Measurements from ENCODE around the gene TAOK3.

TAOK3 gene

DNA sequence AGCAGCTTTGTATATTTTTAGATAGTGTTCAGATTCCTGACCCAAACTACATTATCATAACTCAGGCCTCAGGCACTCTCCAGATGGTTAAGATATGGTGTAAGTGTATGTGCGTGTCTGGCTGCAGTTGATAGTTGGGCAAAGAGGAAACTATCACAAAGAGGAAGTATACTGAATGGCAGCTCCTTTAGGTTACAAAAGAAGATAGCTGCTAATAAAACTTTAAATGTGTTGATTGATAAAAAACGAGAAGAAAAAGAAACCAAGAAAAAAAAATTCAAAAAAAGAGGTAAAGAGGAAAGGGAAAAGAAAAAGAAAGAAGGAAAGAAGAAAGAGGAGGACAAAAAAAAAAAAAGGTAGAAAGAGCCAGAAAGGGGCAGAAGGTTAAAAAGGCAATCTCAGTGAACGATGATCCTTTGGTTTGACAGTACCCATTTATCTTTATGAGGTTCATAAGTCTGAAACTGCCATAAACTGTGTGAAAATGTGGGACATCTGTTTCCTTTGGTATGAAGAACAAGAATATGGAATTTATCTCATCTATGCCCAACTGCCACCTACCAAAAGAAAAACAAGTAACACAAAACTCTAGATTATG lies 42.2 kb downstream of the TAOK3 start:
- Histone ChIP-seq H3K4me3 (ENCODE audit: low read length) (peak overlapping the region; percentile 21; the same call in 1 of the 2 replicates), H3K36me3 (ENCODE audit: control insufficient read depth, low read length) (peaks cover 9% of the 10 kb centered on the region), H3K9me2 (replicated peaks; ENCODE audit: control insufficient read depth, low read length) (no peaks in the 10 kb centered on the region), H3F3A (ENCODE audit: control insufficient read depth, insufficient read depth) (no peaks in the 10 kb centered on the region; the same call in 1 of the 2 replicates), H3K4me1 (ENCODE audit: control insufficient read depth, low read length) (peaks cover 46% of the 10 kb centered on the region), H3K27me3 (ENCODE audit: control insufficient read depth, low read length) (no peaks in the 10 kb centered on the region), H3K27ac (ENCODE audit: low read depth, low read length) (peak overlapping the region; percentile 7), H4K20me1 (ENCODE audit: control insufficient read depth, insufficient read depth, low read depth, low read length) (no peaks in the 10 kb centered on the region), H3K4me2 (ENCODE audit: low read length) (peak overlapping the region; percentile 53), H3K79me2 (ENCODE audit: control insufficient read depth, low read length) (peaks cover 85% of the 10 kb centered on the region), H3K9me3 (ENCODE audit: control insufficient read depth, insufficient read depth, low read length) (no peaks in the 10 kb centered on the region)
- TF ChIP-seq, protein P1, sequence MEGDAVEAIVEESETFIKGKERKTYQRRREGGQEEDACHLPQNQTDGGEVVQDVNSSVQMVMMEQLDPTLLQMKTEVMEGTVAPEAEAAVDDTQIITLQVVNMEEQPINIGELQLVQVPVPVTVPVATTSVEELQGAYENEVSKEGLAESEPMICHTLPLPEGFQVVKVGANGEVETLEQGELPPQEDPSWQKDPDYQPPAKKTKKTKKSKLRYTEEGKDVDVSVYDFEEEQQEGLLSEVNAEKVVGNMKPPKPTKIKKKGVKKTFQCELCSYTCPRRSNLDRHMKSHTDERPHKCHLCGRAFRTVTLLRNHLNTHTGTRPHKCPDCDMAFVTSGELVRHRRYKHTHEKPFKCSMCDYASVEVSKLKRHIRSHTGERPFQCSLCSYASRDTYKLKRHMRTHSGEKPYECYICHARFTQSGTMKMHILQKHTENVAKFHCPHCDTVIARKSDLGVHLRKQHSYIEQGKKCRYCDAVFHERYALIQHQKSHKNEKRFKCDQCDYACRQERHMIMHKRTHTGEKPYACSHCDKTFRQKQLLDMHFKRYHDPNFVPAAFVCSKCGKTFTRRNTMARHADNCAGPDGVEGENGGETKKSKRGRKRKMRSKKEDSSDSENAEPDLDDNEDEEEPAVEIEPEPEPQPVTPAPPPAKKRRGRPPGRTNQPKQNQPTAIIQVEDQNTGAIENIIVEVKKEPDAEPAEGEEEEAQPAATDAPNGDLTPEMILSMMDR (IDR thresholded peaks at IDR 0.05; ENCODE audit: low read depth, low read length, poor library complexity, severe bottlenecking) = no peak
- TF ChIP-seq EZH2phosphoT487 (IDR thresholded peaks at IDR 0.05; ENCODE audit: borderline replicate concordance, low read length) = no peak

DNA sequence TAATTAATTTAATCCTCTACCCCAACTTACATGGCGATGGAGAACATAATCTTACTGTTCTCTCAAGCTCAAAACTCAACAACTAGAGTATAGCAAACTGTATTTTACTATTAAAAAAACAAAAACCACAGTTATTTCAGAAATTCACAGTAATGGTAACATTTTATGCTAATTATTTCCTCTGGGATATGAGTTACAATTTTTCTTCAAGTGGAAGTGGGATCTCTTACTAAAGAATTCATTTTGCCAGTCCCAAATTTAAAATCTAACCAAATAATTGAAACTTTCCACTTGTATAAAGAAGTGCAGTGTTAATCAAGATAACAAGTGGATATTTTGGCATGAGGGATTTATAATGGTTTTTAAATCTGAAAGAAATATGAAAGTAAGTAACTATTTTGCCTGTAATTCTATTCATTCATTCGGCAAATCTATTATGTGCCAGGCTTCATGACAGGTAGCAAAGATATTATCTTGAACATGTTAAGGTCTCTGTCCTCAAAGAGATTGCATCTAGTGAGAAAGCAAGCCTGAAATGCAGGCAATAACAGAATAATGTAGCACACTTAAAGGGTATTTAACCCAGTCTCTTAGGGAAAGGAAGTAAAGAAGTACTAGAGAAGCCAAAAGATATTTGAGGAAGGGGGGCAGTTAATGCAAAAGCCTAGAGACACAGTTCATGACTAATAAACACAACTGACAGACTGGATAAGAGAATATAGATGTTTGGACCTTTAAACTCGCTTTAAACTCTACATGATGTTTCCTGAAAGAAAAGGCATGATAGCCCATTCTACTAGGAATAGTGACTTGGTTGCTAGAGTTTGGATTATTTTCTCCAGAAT lies 44.0 kb downstream of the TAOK3 start:
- Histone ChIP-seq H3K4me3 (ENCODE audit: low read length) (no peak overlapping the region), H3K9me2 (replicated peaks; ENCODE audit: control insufficient read depth, low read length) (no peaks in the 10 kb centered on the region), H3K27ac (ENCODE audit: low read depth, low read length) (no peak overlapping the region), H3F3A (ENCODE audit: control insufficient read depth, insufficient read depth) (peaks cover 6% of the 10 kb centered on the region; the same call in 1 of the 2 replicates), H3K4me1 (ENCODE audit: control insufficient read depth, low read length) (peaks cover 49% of the 10 kb centered on the region), H3K9me3 (ENCODE audit: control insufficient read depth, insufficient read depth, low read length) (no peaks in the 10 kb centered on the region), H3K36me3 (ENCODE audit: control insufficient read depth, low read length) (peaks cover 9% of the 10 kb centered on the region), H4K20me1 (ENCODE audit: control insufficient read depth, insufficient read depth, low read depth, low read length) (no peaks in the 10 kb centered on the region), H3K27me3 (ENCODE audit: control insufficient read depth, low read length) (no peaks in the 10 kb centered on the region), H3K79me2 (ENCODE audit: control insufficient read depth, low read length) (peaks cover 89% of the 10 kb centered on the region), H3K4me2 (ENCODE audit: low read length) (no peak overlapping the region)
- no peak for TF ChIP-seq EZH2phosphoT487 (IDR thresholded peaks at IDR 0.05; ENCODE audit: borderline replicate concordance, low read length)
- TF ChIP-seq, protein P1 (IDR thresholded peaks at IDR 0.05; ENCODE audit: low read depth, low read length, poor library complexity, severe bottlenecking) = no peak

DNA sequence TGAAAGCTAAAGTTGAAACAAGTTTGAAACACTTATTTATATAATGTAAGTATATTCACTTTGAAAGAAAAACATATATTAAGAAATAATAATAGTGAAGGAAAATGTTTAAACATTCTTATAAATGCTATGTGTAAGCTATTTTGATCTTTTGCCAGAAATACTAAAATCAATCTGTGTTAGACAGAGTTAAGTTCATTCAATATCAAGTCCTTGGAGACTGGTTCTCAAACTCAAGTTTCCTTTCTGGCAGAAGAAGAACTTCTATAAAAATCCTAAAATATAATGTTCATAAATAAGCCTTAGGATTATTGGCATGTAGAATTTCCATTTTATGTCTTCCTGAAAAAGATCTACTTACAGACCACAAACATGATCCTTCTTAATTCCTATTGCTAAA lies 45.3 kb downstream of the TAOK3 start:
- Histone ChIP-seq H3K27ac (ENCODE audit: low read depth, low read length) (no peak overlapping the region), H3K4me3 (ENCODE audit: low read length) (no peak overlapping the region), H3K4me2 (ENCODE audit: low read length) (no peak overlapping the region), H4K20me1 (ENCODE audit: control insufficient read depth, insufficient read depth, low read depth, low read length) (no peaks in the 10 kb centered on the region), H3K36me3 (ENCODE audit: control insufficient read depth, low read length) (peaks cover 9% of the 10 kb centered on the region), H3K27me3 (ENCODE audit: control insufficient read depth, low read length) (no peaks in the 10 kb centered on the region), H3K79me2 (ENCODE audit: control insufficient read depth, low read length) (peaks cover 87% of the 10 kb centered on the region), H3K9me2 (replicated peaks; ENCODE audit: control insufficient read depth, low read length) (no peaks in the 10 kb centered on the region), H3K9me3 (ENCODE audit: control insufficient read depth, insufficient read depth, low read length) (no peaks in the 10 kb centered on the region), H3F3A (ENCODE audit: control insufficient read depth, insufficient read depth) (peaks cover 6% of the 10 kb centered on the region; the same call in 1 of the 2 replicates), H3K4me1 (ENCODE audit: control insufficient read depth, low read length) (peaks cover 40% of the 10 kb centered on the region)
- TF ChIP-seq, protein P1 (IDR thresholded peaks at IDR 0.05; ENCODE audit: low read depth, low read length, poor library complexity, severe bottlenecking) = no peak
- TF ChIP-seq EZH2phosphoT487 (IDR thresholded peaks at IDR 0.05; ENCODE audit: borderline replicate concordance, low read length) = no peak

All from DOHH2 (cell line).